HG02852 (cell line): Measurements from ENCODE around the gene STEAP1B.
"Not testable (repeated sequence)": the region's sequence is repeated elsewhere in the genome, so short reads cannot be mapped to it uniquely, and the experiment has no call there.

Source experiments
- ATAC-seq: cut with Tn5 transposase; IDR thresholded peaks from one replicate; pipeline ENCODE4 v1.9.1; 2021; ENCODE audit warnings: mild to moderate bottlenecking, moderate library complexity; ENCODE audit not compliant: unreplicated experiment

The STEAP1B gene

GRCh38 chr7:22499888-22500689 lies at the start of gene STEAP1B:
Gene STEAP1B (minus strand): TSS chr7:22500188. CDS start chr7:22494855, 5,333 bp downstream.
- ATAC-seq, result peak; percentile 94

GRCh38 chr7:22549051-22549450 lies 49.1 kb upstream of the STEAP1B start:
- no peak for ATAC-seq

GRCh38 chr7:22548313-22548712 lies 48.3 kb upstream of the STEAP1B start:
- no peak for ATAC-seq

GRCh38 chr7:22546769-22547168 lies 46.8 kb upstream of the STEAP1B start:
- ATAC-seq, result no peak

- ATAC-seq, result no peak
Measured at GRCh38 chr7:22545529-22545928, 45.5 kb upstream of the STEAP1B start.

- no peak for ATAC-seq
Measured at GRCh38 chr7:22544245-22544644, 44.3 kb upstream of the STEAP1B start.

GRCh38 chr7:22543169-22543568 lies 43.2 kb upstream of the STEAP1B start:
- ATAC-seq, result no peak

GRCh38 chr7:22542669-22543068 lies 42.7 kb upstream of the STEAP1B start:
- ATAC-seq, result no peak

- ATAC-seq, result no peak
Measured at GRCh38 chr7:22542254-22542653, 42.3 kb upstream of the STEAP1B start.

- no peak for ATAC-seq
Measured at GRCh38 chr7:22541789-22542188, 41.8 kb upstream of the STEAP1B start.

GRCh38 chr7:22528537-22528936 lies 28.5 kb upstream of the STEAP1B start:
- ATAC-seq, result not testable (repeated sequence)

- ATAC-seq, result not testable (repeated sequence)
Measured at GRCh38 chr7:22524353-22524947, 24.5 kb upstream of the STEAP1B start.

GRCh38 chr7:22523478-22524352 lies 23.7 kb upstream of the STEAP1B start:
- ATAC-seq, result not testable (repeated sequence)

GRCh38 chr7:22519560-22519959 lies 19.6 kb upstream of the STEAP1B start:
- not testable (repeated sequence) for ATAC-seq

- ATAC-seq, result not testable (repeated sequence)
Measured at GRCh38 chr7:22516950-22517349, 17.0 kb upstream of the STEAP1B start.

GRCh38 chr7:22514963-22515362 lies 15.0 kb upstream of the STEAP1B start:
- ATAC-seq, result not testable (repeated sequence)

GRCh38 chr7:22507320-22507719 lies 7.3 kb upstream of the STEAP1B start:
- not testable (repeated sequence) for ATAC-seq

- ATAC-seq, result not testable (repeated sequence)
Measured at GRCh38 chr7:22506316-22507020, 6.5 kb upstream of the STEAP1B start.

- ATAC-seq, result not testable (repeated sequence)
Measured at GRCh38 chr7:22504519-22504918, 4.5 kb upstream of the STEAP1B start.

GRCh38 chr7:22502104-22502503 lies 2.1 kb upstream of the STEAP1B start:
- ATAC-seq, result not testable (repeated sequence)

- not testable (repeated sequence) for ATAC-seq
Measured at GRCh38 chr7:22501336-22501735, 1.3 kb upstream of the STEAP1B start.
